Thyroid gland (tissue), 4 donors: ENCODE data around the gene CYP4A11. TPM values are rescaled to one million over a fixed set of nuclear protein-coding genes. Genes with fewer than 3 reads are reported as not detected.

Experiments
- small RNA-seq: library from RNA; depleted of rRNA; stranded (forward); fragments of <200 nt; gene quantifications from one replicate; pipeline ENCODE3, GENCODE V24; 2016
- total RNA-seq, 4 donors: library from RNA; depleted of rRNA; stranded (reverse); fragments of >200 nt; gene quantifications; one replicate each; pipeline ENCODE4 v1.2.3, GENCODE V29; 2016

Gene CYP4A11
- total RNA-seq, 4 donors from 2014 or later: not detected

Small RNAs within 50 kb of the gene (small RNA-seq; reads per million reads assigned to genes)
- not detected for gene CYP4A26P

Other genes starting within 250 kb of the CYP4A11 start
- 100 to 1,000 TPM; 129 to 162 (median 138) TPM for gene EFCAB14, start 222.4 kb downstream of the CYP4A11 start, total RNA-seq
- gene CYP4B1, start 142.4 kb downstream of the CYP4A11 start, total RNA-seq: 10 to 100 TPM; 29.4 to 72.4 (median 62.5) TPM
- 1 to 10 TPM; 4.3 to 8.1 (median 6.8) TPM for gene CYP4X1, start 82.2 kb upstream of the CYP4A11 start, total RNA-seq
- 1 to 10 TPM in 3 of 4 donors, under 1 TPM in 1; 0.39 to 1.7 (median 1.4) TPM for gene CYP4Z1, start 125.8 kb upstream of the CYP4A11 start, total RNA-seq
- gene CYP4A22, start 196.0 kb upstream of the CYP4A11 start, total RNA-seq: not detected
- 1 to 10 TPM in 1 of 4 donors, under 1 TPM in 1, not detected in 2; 0.83 to 3.0 TPM for gene PDZK1IP1, start 248.6 kb upstream of the CYP4A11 start, total RNA-seq